H54 (cell line): ENCODE data around the gene CD164.

Source experiments
- DNase-seq: peaks from one replicate; pipeline ENCODE4 v3.0.0; 2011; ENCODE audit warnings: low spot score, mixed read lengths; ENCODE audit not compliant: insufficient read length
- FAIRE-seq: peaks from 3 replicates; lab custom pipeline; 2011; peaks lifted over from hg19 to GRCh38; lab: Jason Lieb, UNC
- POLR2A ChIP-seq: IDR thresholded peaks from 2 replicates; pipeline ENCODE4 v1.6.1; 2011; ENCODE audit warnings: low read depth, mild to moderate bottlenecking, low read length

Gene CD164

GRCh38 chr6:109363753-109364152 is 18.5 kb downstream of the CD164 start:
- DNase-seq = no peak
- no peak for FAIRE-seq
- no peak for TF ChIP-seq POLR2A

GRCh38 chr6:109362102-109362884 is 20.0 kb downstream of the CD164 start:
- FAIRE-seq (no peak), DNase-seq (no peak)
- TF ChIP-seq POLR2A = no peak

GRCh38 chr6:109360791-109361190 is 21.5 kb downstream of the CD164 start:
- TF ChIP-seq POLR2A = no peak
- FAIRE-seq (no peak), DNase-seq (no peak)

- FAIRE-seq (no peak), DNase-seq (no peak)
- TF ChIP-seq POLR2A = no peak
These were observed 22.0 kb downstream of the CD164 start for GRCh38 chr6:109360281-109360680.

GRCh38 chr6:109359248-109359647 is 23.0 kb downstream of the CD164 start:
- TF ChIP-seq POLR2A = no peak
- DNase-seq (no peak), FAIRE-seq (no peak)

GRCh38 chr6:109358204-109358603 is 24.1 kb downstream of the CD164 start:
- no peak for TF ChIP-seq POLR2A
- FAIRE-seq (no peak), DNase-seq (no peak)

- FAIRE-seq (no peak), DNase-seq (no peak)
- no peak for TF ChIP-seq POLR2A
These were observed 26.0 kb downstream of the CD164 start for GRCh38 chr6:109356237-109356636.

- DNase-seq (no peak), FAIRE-seq (no peak)
- no peak for TF ChIP-seq POLR2A
These were observed 30.8 kb downstream of the CD164 start for GRCh38 chr6:109351231-109352130.

GRCh38 chr6:109349419-109349987 is 32.8 kb downstream of the CD164 start:
- FAIRE-seq = no peak
- no peak for DNase-seq
- no peak for TF ChIP-seq POLR2A

- no peak for FAIRE-seq
- no peak for DNase-seq
- TF ChIP-seq POLR2A = no peak
These were observed 34.0 kb downstream of the CD164 start for GRCh38 chr6:109348226-109348625.

- DNase-seq (no peak), FAIRE-seq (no peak)
- no peak for TF ChIP-seq POLR2A
These were observed 34.5 kb downstream of the CD164 start for GRCh38 chr6:109347779-109348178.

GRCh38 chr6:109345986-109346385 is 36.3 kb downstream of the CD164 start:
- no peak for DNase-seq
- TF ChIP-seq POLR2A = no peak
- FAIRE-seq = no peak

GRCh38 chr6:109344226-109344625 is 38.0 kb downstream of the CD164 start:
- TF ChIP-seq POLR2A = no peak
- DNase-seq = no peak
- no peak for FAIRE-seq

GRCh38 chr6:109343518-109343917 is 38.7 kb downstream of the CD164 start:
- FAIRE-seq (no peak), DNase-seq (no peak)

GRCh38 chr6:109342911-109343310 is 39.4 kb downstream of the CD164 start:
- TF ChIP-seq POLR2A = no peak
- DNase-seq (no peak), FAIRE-seq (no peak)

More at GRCh38 chr6:109343518-109343917, 38.7 kb downstream of the CD164 start:
- no peak for TF ChIP-seq POLR2A
